ENCODE measurements around the gene MUC13.

DNA sequence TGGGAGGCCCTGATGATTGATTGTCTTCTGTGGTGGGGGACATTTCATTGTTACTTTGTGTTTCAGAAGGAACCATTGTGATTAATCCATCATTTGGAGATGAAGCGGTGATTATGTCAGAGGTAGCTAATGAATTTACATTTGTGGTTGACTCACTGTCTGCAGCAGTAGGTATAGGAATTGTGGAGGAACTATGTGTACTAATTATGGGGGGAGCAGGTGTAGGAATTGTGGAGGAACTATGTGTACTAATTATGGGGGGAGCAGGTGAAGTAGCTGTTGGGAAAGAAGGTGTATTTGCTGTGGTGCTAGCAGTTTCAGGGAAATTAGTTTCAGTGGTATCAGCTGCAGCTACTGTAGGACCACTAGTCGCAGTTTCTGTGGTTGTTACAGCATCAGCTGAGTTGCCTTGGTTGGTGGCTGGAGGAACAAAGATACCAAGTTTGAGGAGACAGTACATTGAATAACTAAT is 6.9 kb downstream of the MUC13 start:
- TF ChIP-seq GATA2 (IDR thresholded peaks at IDR 0.05; ENCODE audit: low read depth, low read length), result no peak
- no peak for TF ChIP-seq GATA3 (IDR thresholded peaks at IDR 0.05; ENCODE audit: low read depth, low read length)
